Natural killer cell (primary cell): ENCODE results near the gene PHAF1. TPM values are rescaled to one million over a fixed set of nuclear protein-coding genes. Genes with fewer than 3 reads are reported as not detected.
A peak's percentile ranks its signal among the peaks of the same experiment; 100 is the strongest.

Experiments
- ATAC-seq, 3 donors: fragments of 150-1000 bp in 2 of 3; fragments of 200-7000 bp in 1 of 3; cut with Tn5 transposase; 1 replicate in 1 of 3; 2 replicates in 2 of 3; pipeline ENCODE4 v1.10.0; 2021; ENCODE audit warnings: mild to moderate bottlenecking in 2 of 3, moderate library complexity in 2 of 3
- DNase-seq, 2 donors: peaks; one replicate each; pipeline versions ENCODE4 v3.0.0 to v3.0.0-alpha.2; 2013 to 2021; ENCODE audit warnings: mixed read lengths in 1 of 2
- H3K27ac ChIP-seq: one replicate; pipeline ENCODE4 v1.5.1; 2013; ENCODE audit warnings: mild to moderate bottlenecking, low read length
- H3K27me3 ChIP-seq: one replicate; pipeline ENCODE4 v1.6.1; 2013; ENCODE audit warnings: low read length; ENCODE audit not compliant: control insufficient read depth, insufficient read depth
- H3K36me3 ChIP-seq: one replicate; pipeline ENCODE4 v1.6.1; 2013; ENCODE audit warnings: low read length; ENCODE audit not compliant: control insufficient read depth, insufficient read depth
- H3K4me1 ChIP-seq: one replicate; pipeline ENCODE4 v1.6.1; 2013; ENCODE audit warnings: low read length; ENCODE audit not compliant: control insufficient read depth, insufficient read depth
- H3K4me3 ChIP-seq: one replicate; pipeline ENCODE4 v1.5.1; 2013; ENCODE audit warnings: low read length
- H3K9me3 ChIP-seq: one replicate; pipeline ENCODE4 v1.6.1; 2013; ENCODE audit warnings: low read length; ENCODE audit not compliant: control insufficient read depth, insufficient read depth
- H3K27ac Mint-ChIP-seq, 2 donors: one replicate each; pipeline ENCODE4 v1.8.0; 2022; ENCODE audit warnings: mild to moderate bottlenecking in 2 of 2, mixed read lengths in 2 of 2, moderate library complexity in 1 of 2
- H3K27me3 Mint-ChIP-seq, 2 donors: one replicate each; pipeline ENCODE4 v1.8.0; 2022; ENCODE audit warnings: low read depth in 2 of 2, mixed read lengths in 2 of 2
- H3K36me3 Mint-ChIP-seq: one replicate; pipeline ENCODE4 v1.8.0; 2022; ENCODE audit warnings: mixed read lengths
- H3K4me1 Mint-ChIP-seq, 2 donors: one replicate each; pipeline ENCODE4 v1.8.0; 2022; ENCODE audit warnings: mixed read lengths in 2 of 2
- H3K4me3 Mint-ChIP-seq: one replicate; pipeline ENCODE4 v1.8.0; 2022; ENCODE audit warnings: mild to moderate bottlenecking, moderate library complexity, mixed read lengths
- H3K9me3 Mint-ChIP-seq, 2 donors: one replicate each; pipeline ENCODE4 v1.8.0; 2022; ENCODE audit warnings: mixed read lengths in 2 of 2
- WGBS: methylation state at CpG from one replicate; pipeline ENCODE4 v1.1.7; 2013; ENCODE audit warnings: missing lambda C conversion rate; ENCODE audit not compliant: insufficient coverage; 5-methylcytosine and 5-hydroxymethylcytosine counted together
- intact Hi-C: fragments of 100-400 bp; cut with micrococcal nuclease; formaldehyde crosslinking; loops from one replicate; pipeline ENCODE4 v1.14.2; 2022
- total RNA-seq, 4 donors: library from RNA; stranded (reverse); fragments of 120-200 nt in 1 of 4; gene quantifications; one replicate each; pipeline versions ENCODE4 v1.2.3 to v1.2.4, GENCODE V29; 2013 to 2022
- TF ChIP-seq, protein P1 (sequence below): fragments of 200-600 bp; IDR thresholded peaks from one replicate; pipeline ENCODE4 v1.8.0; 2022; ENCODE audit warnings: antibody characterized with exemption

PHAF1 gene
- total RNA-seq, 3 donors from 2014 or later (not counting 1 experiment from before 2014, with no cell fraction given), result 17.0 to 22.4 (median 22.0) TPM

DNA sequence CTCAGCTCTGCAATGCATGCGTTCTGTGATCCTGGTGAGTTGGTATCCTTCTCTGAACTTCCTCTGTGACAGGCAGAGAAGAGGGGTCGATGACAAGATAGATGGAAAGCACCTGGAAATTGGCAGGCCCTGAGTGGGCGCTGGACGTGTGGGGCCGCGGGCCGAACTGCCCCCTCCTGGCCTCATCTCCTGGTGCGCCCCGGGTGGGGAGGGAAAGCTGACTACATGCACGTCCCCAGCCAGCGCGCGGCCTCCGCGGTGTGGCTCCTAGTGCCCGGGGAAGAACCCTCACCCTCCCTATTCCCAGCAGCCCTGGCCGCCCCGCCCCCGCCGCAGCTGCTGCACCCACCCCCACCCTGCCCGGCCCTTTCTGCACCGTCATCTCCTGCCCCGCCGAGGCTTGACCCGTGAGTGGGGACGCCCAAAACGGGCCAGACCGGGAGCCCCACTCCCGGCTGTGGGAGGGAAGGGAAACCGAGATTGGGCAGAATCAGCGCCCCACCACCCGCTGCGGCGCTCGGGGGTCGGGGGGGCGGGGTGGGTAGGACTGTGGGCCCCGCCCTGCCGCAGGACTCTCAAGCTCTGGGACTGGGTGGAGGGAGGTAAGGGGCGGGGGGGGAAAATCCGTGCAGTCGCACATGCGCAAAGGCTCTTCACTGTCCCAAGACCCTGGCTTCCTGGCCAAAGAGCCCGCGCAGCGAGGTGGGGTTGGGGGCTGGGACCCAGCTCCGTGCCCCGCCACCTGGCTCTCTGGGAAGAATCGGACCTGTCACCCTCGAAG, 60.6 kb downstream of the PHAF1 start, which contains the start of gene NOL3:
NOL3 (plus strand) TSS at position 371 of the 781 bp plus-strand sequence.
- Mint-ChIP-seq H3K9me3 (no peaks in the 10 kb centered on the region), H3K27me3 (peaks cover 34 to 48% of the 10 kb centered on the region in 2 donors), H3K4me3 (peak within 1 kb of the TSS; percentile 69), H3K27ac (no peak within 1 kb of the TSS), H3K36me3 (no peaks in the 10 kb centered on the region), H3K4me1 (peaks cover 31 to 52% of the 10 kb centered on the region in 2 donors)
- no peak within 1 kb of the TSS for H3K4me3 ChIP-seq
- peaks cover 53% of the 10 kb centered on the region for H3K27me3 ChIP-seq
- H3K27ac ChIP-seq, result no peak within 1 kb of the TSS
- intact Hi-C loops, result no loop called here
- H3K9me3 ChIP-seq, result no peaks in the 10 kb centered on the region
- peaks cover 46% of the 10 kb centered on the region for H3K4me1 ChIP-seq
- DNase-seq (peak in 1 of 2 donors; percentile 42), ATAC-seq (no peak)
- TF ChIP-seq, protein P1, sequence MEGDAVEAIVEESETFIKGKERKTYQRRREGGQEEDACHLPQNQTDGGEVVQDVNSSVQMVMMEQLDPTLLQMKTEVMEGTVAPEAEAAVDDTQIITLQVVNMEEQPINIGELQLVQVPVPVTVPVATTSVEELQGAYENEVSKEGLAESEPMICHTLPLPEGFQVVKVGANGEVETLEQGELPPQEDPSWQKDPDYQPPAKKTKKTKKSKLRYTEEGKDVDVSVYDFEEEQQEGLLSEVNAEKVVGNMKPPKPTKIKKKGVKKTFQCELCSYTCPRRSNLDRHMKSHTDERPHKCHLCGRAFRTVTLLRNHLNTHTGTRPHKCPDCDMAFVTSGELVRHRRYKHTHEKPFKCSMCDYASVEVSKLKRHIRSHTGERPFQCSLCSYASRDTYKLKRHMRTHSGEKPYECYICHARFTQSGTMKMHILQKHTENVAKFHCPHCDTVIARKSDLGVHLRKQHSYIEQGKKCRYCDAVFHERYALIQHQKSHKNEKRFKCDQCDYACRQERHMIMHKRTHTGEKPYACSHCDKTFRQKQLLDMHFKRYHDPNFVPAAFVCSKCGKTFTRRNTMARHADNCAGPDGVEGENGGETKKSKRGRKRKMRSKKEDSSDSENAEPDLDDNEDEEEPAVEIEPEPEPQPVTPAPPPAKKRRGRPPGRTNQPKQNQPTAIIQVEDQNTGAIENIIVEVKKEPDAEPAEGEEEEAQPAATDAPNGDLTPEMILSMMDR, result no peak
- H3K36me3 ChIP-seq, result no peaks in the 10 kb centered on the region
- WGBS, result 3% methylated on average over 38 of the region's 50 CpGs

DNA sequence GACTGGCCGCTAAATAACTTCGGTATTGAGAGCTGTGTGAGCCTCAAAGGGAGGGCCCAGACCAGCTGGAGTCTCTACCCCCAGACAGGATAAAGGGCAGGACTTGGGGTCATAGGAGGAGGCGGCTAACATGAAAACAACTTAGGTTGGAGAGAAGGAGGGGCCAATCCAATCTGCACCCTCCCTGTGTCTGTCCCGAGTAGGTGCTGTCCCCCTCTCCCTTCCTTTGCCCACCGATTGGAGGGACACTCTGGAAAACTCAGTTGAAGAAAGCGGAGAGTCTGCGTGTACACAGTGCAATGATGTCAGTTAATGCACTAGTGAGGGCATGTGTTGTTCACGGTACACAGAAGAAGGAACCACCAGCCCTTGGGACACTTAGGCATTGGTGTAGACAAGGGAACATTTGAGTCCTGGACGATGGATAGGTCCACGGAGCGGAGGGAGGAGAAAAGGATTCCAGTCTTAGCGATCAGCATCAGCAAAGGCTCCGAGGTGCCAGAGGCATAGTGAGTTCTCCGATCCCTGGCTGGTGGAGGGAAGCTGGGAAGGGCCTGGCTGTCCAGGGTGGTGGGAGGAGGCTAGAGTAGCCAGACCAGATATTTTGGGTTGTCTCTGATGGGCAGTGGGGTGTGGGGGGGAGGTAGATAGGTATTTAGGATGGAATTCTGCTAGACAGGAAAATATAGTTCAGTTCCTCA, 61.4 kb downstream of the PHAF1 start:
- Mint-ChIP-seq H3K4me3 (peak overlapping the region; percentile 32), H3K9me3 (no peaks in the 10 kb centered on the region), H3K27me3 (peaks cover 34 to 45% of the 10 kb centered on the region in 2 donors), H3K4me1 (peaks cover 31 to 56% of the 10 kb centered on the region in 2 donors), H3K36me3 (no peaks in the 10 kb centered on the region), H3K27ac (peak overlapping the region in 1 of 2 donors; percentile 53)
- no peaks in the 10 kb centered on the region for H3K36me3 ChIP-seq
- 61% methylated on average over 13 of the region's 14 CpGs for WGBS
- ATAC-seq (no peak), DNase-seq (no peak)
- no peaks in the 10 kb centered on the region for H3K9me3 ChIP-seq
- H3K4me3 ChIP-seq, result no peak overlapping the region
- H3K4me1 ChIP-seq, result peaks cover 43% of the 10 kb centered on the region
- TF ChIP-seq, protein P1, result no peak
- peaks cover 49% of the 10 kb centered on the region for H3K27me3 ChIP-seq
- H3K27ac ChIP-seq, result no peak overlapping the region
- intact Hi-C loops, result no loop called here

DNA sequence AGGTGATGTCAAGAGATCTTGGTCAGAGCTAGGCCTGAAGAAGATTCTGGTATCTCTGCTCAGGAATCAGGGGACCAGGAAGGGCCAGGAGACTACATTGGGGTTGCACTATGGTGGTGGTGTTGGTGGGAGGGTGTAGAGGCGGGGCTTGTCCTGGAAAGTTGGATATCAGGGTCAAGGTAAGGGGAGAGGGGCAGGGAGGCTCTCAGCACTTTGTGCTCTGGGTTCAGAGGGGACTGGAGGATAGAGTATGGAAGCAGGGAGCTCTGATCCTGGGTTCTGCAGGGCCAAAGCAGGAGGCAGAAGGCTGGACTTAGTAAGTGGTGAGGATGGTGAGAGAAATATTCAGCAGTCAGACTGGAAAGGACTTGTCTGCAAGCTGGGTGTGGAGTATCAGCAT, 63.6 kb downstream of the PHAF1 start:
- no peaks in the 10 kb centered on the region for H3K9me3 ChIP-seq
- H3K27ac Mint-ChIP-seq, result peak overlapping the region in 1 of 2 donors; percentile 89
- H3K27ac ChIP-seq, result no peak overlapping the region
- H3K27me3 ChIP-seq, result peaks cover 30% of the 10 kb centered on the region
- peaks cover 23 to 25% of the 10 kb centered on the region in 2 donors for H3K27me3 Mint-ChIP-seq
- no peak for DNase-seq
- H3K4me1 ChIP-seq, result peaks cover 51% of the 10 kb centered on the region
- no peak overlapping the region for H3K4me3 ChIP-seq
- H3K9me3 Mint-ChIP-seq, result no peaks in the 10 kb centered on the region
- WGBS, result 96% methylated on average over 1 of the region's 1 CpG
- TF ChIP-seq, protein P1, result no peak
- ATAC-seq, result no peak
- no peaks in the 10 kb centered on the region for H3K36me3 Mint-ChIP-seq
- H3K36me3 ChIP-seq, result no peaks in the 10 kb centered on the region
- intact Hi-C loops, result no loop called here
- H3K4me3 Mint-ChIP-seq, result peak overlapping the region; percentile 87
- H3K4me1 Mint-ChIP-seq, result peaks cover 36 to 62% of the 10 kb centered on the region in 2 donors
